Aorta (tissue), 5 donors: ENCODE measurements around the gene MAGEB17. TPM values are rescaled to one million over a fixed set of nuclear protein-coding genes. Genes with fewer than 3 reads are reported as not detected.

ENCODE experiments used
- ATAC-seq: fragments of 200-7000 bp; cut with Tn5 transposase; one replicate; pipeline ENCODE4 v1.9.1; 2022; ENCODE audit warnings: moderate library complexity; ENCODE audit not compliant: low FRiP score
- DNase-seq, 2 donors: peaks; one replicate each; pipeline ENCODE4 v3.0.0-alpha.2; 2020
- H3K27ac ChIP-seq, 2 donors: one replicate each; pipeline ENCODE4 v1.5.1; 2013; ENCODE audit warnings: low read length in 2 of 2, mild to moderate bottlenecking in 2 of 2, moderate library complexity in 2 of 2, control low read depth in 1 of 2, inconsistent platforms in 1 of 2, low read depth in 1 of 2
- H3K27me3 ChIP-seq, 2 donors: one replicate each; pipeline ENCODE4 v1.6.1; 2013; ENCODE audit warnings: control low read depth in 1 of 2, low read length in 1 of 2, mild to moderate bottlenecking in 1 of 2, moderate library complexity in 1 of 2; ENCODE audit not compliant: insufficient read depth in 2 of 2, control insufficient read depth in 1 of 2
- H3K36me3 ChIP-seq, 2 donors: one replicate each; pipeline ENCODE4 v1.6.1; 2013; ENCODE audit warnings: control low read depth in 1 of 2, low read length in 1 of 2, mild to moderate bottlenecking in 1 of 2; ENCODE audit not compliant: insufficient read depth in 2 of 2, control insufficient read depth in 1 of 2
- H3K4me1 ChIP-seq, 2 donors: one replicate each; pipeline ENCODE4 v1.6.1; 2013; ENCODE audit warnings: low read length in 2 of 2, control low read depth in 1 of 2, mild to moderate bottlenecking in 1 of 2, moderate library complexity in 1 of 2; ENCODE audit not compliant: insufficient read depth in 2 of 2, control insufficient read depth in 1 of 2
- H3K4me3 ChIP-seq, 2 donors: one replicate each; pipeline ENCODE4 v1.5.1; 2013; ENCODE audit warnings: low read length in 2 of 2, control low read depth in 1 of 2, mild to moderate bottlenecking in 1 of 2
- H3K9me3 ChIP-seq: one replicate; pipeline ENCODE4 v1.6.1; 2013; ENCODE audit warnings: mild to moderate bottlenecking, low read length; ENCODE audit not compliant: control insufficient read depth
- WGBS, 2 donors: extraction: QIAGEN DNeasy Blood & Tissue Kit; methylation state at CpG; one replicate each; pipeline ENCODE4 v1.1.7; 2013; 5-methylcytosine and 5-hydroxymethylcytosine counted together
- intact Hi-C, 2 donors: fragments of 100-400 bp; cut with DNase I; formaldehyde crosslinking; loops; one replicate each; pipeline versions ENCODE4 v1.14.2 to v1.15.0; 2022
- polyA plus RNA-seq, 2 donors: library from polyadenylated mRNA; stranded (reverse); fragments of 200-250 nt; gene quantifications; one replicate each; pipeline ENCODE4 v1.2.3, GENCODE V29; 2013
- total RNA-seq, 2 donors: library from RNA; stranded (reverse); fragmentation: NEBNext Ultra II Directional; extraction: Animal tissue kit (Norgen Biotek cat#: 25700); gene quantifications; one replicate each; pipeline ENCODE4 v1.2.1, GENCODE V29; 2021
- donor health status: healthy with polysubstance abuse.
- donor health status: Bipolar disorder and iron deficiency.
- donor health status: DM: no; HTN: no; CAD: no.
- donor health status: DM: no; HTN: no; CAD: no.
- donor health status: DM: yes; HTN: yes; CAD: no.

Gene MAGEB17
- total and polyA plus RNA-seq, 4 donors, result not detected

- intact Hi-C loops, result no loop called here
- no peak for DNase-seq
Observed at GRCh38 chrX:16187024-16187760, 19.9 kb downstream of the MAGEB17 start.

GRCh38 chrX:16188687-16189086 lies 21.4 kb downstream of the MAGEB17 start:
- no peak for ATAC-seq
- WGBS, 2 donors, result 2 to 21% methylated on average over 1 of the region's 1 CpG
- no peak overlapping the region for H3K27ac ChIP-seq

More at GRCh38 chrX:16187024-16187760, 19.9 kb downstream of the MAGEB17 start:
- H3K27me3 ChIP-seq, result no peaks in the 10 kb centered on the region
- no peaks in the 10 kb centered on the region for H3K4me1 ChIP-seq
- H3K27ac ChIP-seq, result no peak overlapping the region
- WGBS, 2 donors, result 55 to 68% methylated on average over 4 of the region's 4 CpGs
- no peak overlapping the region for H3K4me3 ChIP-seq
- H3K36me3 ChIP-seq, result no peaks in the 10 kb centered on the region
- H3K9me3 ChIP-seq, result no peaks in the 10 kb centered on the region
- ATAC-seq, result no peak

GRCh38 chrX:16191605-16192004 lies 24.3 kb downstream of the MAGEB17 start:
- no peak overlapping the region for H3K27ac ChIP-seq
- no peak overlapping the region for H3K4me3 ChIP-seq
- no peak for ATAC-seq
- no peaks in the 10 kb centered on the region for H3K36me3 ChIP-seq
- no peaks in the 10 kb centered on the region for H3K9me3 ChIP-seq
- no peak for DNase-seq
- intact Hi-C loops, result no loop called here
- no peaks in the 10 kb centered on the region for H3K4me1 ChIP-seq
- WGBS, 2 donors, result 80 to 83% methylated on average over 6 of the region's 6 CpGs
- H3K27me3 ChIP-seq, result no peaks in the 10 kb centered on the region

More at GRCh38 chrX:16188687-16189086, 21.4 kb downstream of the MAGEB17 start:
- DNase-seq, result no peak
- H3K4me3 ChIP-seq, result no peak overlapping the region
- intact Hi-C loops, result no loop called here
- no peaks in the 10 kb centered on the region for H3K27me3 ChIP-seq
- no peaks in the 10 kb centered on the region for H3K4me1 ChIP-seq
- no peaks in the 10 kb centered on the region for H3K9me3 ChIP-seq
- H3K36me3 ChIP-seq, result no peaks in the 10 kb centered on the region

GRCh38 chrX:16196829-16197228 lies 29.5 kb downstream of the MAGEB17 start:
- H3K4me3 ChIP-seq, result no peak overlapping the region
- H3K27ac ChIP-seq, result no peak overlapping the region
- no peaks in the 10 kb centered on the region for H3K9me3 ChIP-seq
- intact Hi-C loops, result no loop called here
- no peaks in the 10 kb centered on the region for H3K36me3 ChIP-seq
- no peak for DNase-seq
- no peaks in the 10 kb centered on the region for H3K4me1 ChIP-seq
- no peaks in the 10 kb centered on the region for H3K27me3 ChIP-seq
- ATAC-seq, result no peak

- ATAC-seq, result no peak
Observed at GRCh38 chrX:16199343-16199742, 32.1 kb downstream of the MAGEB17 start.

GRCh38 chrX:16202943-16203342 lies 35.7 kb downstream of the MAGEB17 start:
- Histone ChIP-seq H3K27me3 (no peaks in the 10 kb centered on the region), H3K27ac (no peak overlapping the region), H3K36me3 (no peaks in the 10 kb centered on the region), H3K9me3 (no peaks in the 10 kb centered on the region), H3K4me1 (no peaks in the 10 kb centered on the region), H3K4me3 (no peak overlapping the region)
- DNase-seq, result no peak
- ATAC-seq, result no peak
- intact Hi-C loops, result no loop called here
- WGBS, 2 donors, result 61 to 68% methylated on average over 4 of the region's 4 CpGs

More at GRCh38 chrX:16199343-16199742, 32.1 kb downstream of the MAGEB17 start:
- no peaks in the 10 kb centered on the region for H3K9me3 ChIP-seq
- H3K4me1 ChIP-seq, result no peaks in the 10 kb centered on the region
- intact Hi-C loops, result no loop called here
- H3K4me3 ChIP-seq, result no peak overlapping the region
- H3K27me3 ChIP-seq, result no peaks in the 10 kb centered on the region
- H3K36me3 ChIP-seq, result no peaks in the 10 kb centered on the region
- no peak overlapping the region for H3K27ac ChIP-seq
- 45 to 48% methylated on average over 1 of the region's 1 CpG for WGBS, 2 donors
- no peak for DNase-seq

- no peak overlapping the region for H3K4me3 ChIP-seq
Observed at GRCh38 chrX:16204538-16204937, 37.3 kb downstream of the MAGEB17 start.

GRCh38 chrX:16205840-16206239 lies 38.6 kb downstream of the MAGEB17 start:
- ATAC-seq, result no peak
- H3K36me3 ChIP-seq, result no peaks in the 10 kb centered on the region
- H3K9me3 ChIP-seq, result no peaks in the 10 kb centered on the region
- no peaks in the 10 kb centered on the region for H3K27me3 ChIP-seq
- no peaks in the 10 kb centered on the region for H3K4me1 ChIP-seq
- 62 to 71% methylated on average over 3 of the region's 3 CpGs for WGBS, 2 donors
- no peak overlapping the region for H3K27ac ChIP-seq
- H3K4me3 ChIP-seq, result no peak overlapping the region
- intact Hi-C loops, result no loop called here
- no peak for DNase-seq

More at GRCh38 chrX:16204538-16204937, 37.3 kb downstream of the MAGEB17 start:
- no peaks in the 10 kb centered on the region for H3K9me3 ChIP-seq
- H3K4me1 ChIP-seq, result no peaks in the 10 kb centered on the region
- H3K27me3 ChIP-seq, result no peaks in the 10 kb centered on the region
- 86 to 87% methylated on average over 3 of the region's 3 CpGs for WGBS, 2 donors
- no peak overlapping the region for H3K27ac ChIP-seq
- no peak for ATAC-seq
- DNase-seq, result no peak
- no peaks in the 10 kb centered on the region for H3K36me3 ChIP-seq
- intact Hi-C loops, result no loop called here

- intact Hi-C loops, result no loop called here
- no peak overlapping the region for H3K4me3 ChIP-seq
- DNase-seq (no peak), ATAC-seq (no peak)
- H3K27me3 ChIP-seq, result no peaks in the 10 kb centered on the region
- H3K9me3 ChIP-seq, result no peaks in the 10 kb centered on the region
- 73 to 79% methylated on average over 1 of the region's 1 CpG for WGBS, 2 donors
- no peak overlapping the region for H3K27ac ChIP-seq
- H3K4me1 ChIP-seq, result no peaks in the 10 kb centered on the region
- H3K36me3 ChIP-seq, result no peaks in the 10 kb centered on the region
Observed at GRCh38 chrX:16207634-16208033, 40.4 kb downstream of the MAGEB17 start.
